ENCODE measurements around the gene GMPR. TPM values are rescaled to one million over a fixed set of nuclear protein-coding genes. Genes with fewer than 3 reads are reported as not detected.

GMPR gene
- total and polyA plus RNA-seq, 10 donors = 5.4 to 37.4 (median 13.8) TPM

DNA sequence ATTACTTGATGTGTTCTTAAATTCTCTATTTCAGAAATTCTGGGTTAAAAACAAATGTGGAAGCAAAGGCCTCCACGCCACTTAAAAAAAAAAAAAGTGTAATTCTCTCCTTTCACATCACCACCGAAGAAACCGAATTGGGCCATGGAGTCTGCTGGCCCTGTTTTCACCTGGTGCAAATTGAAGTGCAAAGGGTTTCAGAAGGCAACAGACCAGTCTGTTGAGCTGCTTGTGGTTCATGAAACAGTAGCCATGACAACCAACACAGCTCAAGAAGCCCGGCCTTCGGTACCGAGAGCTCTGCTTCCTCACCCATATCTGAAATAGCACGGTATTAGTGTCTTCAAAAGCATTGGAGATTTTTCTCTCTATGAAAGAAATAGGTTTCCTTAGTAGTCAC is 63.1 kb downstream of the GMPR start:
- Histone ChIP-seq H3K4me3 (no peak overlapping the region), H3K9me3 (no peaks in the 10 kb centered on the region), H3K4me1 (peaks cover 0 to 16% (median 0%) of the 10 kb centered on the region in 6 donors), H3K27me3 (replicated peaks in 1 of 7) (no peaks in the 10 kb centered on the region), H3K27ac (no peak overlapping the region), H3K36me3 (peaks cover 0 to 76% (median 6%) of the 10 kb centered on the region in 6 donors)
- intact Hi-C loops (cut with DNase I; ENCODE audit: low total_unique reads) = no loop called here
- no peak for TF ChIP-seq POLR2AphosphoS5 (IDR thresholded peaks at IDR 0.05)
- TF ChIP-seq, protein P1, sequence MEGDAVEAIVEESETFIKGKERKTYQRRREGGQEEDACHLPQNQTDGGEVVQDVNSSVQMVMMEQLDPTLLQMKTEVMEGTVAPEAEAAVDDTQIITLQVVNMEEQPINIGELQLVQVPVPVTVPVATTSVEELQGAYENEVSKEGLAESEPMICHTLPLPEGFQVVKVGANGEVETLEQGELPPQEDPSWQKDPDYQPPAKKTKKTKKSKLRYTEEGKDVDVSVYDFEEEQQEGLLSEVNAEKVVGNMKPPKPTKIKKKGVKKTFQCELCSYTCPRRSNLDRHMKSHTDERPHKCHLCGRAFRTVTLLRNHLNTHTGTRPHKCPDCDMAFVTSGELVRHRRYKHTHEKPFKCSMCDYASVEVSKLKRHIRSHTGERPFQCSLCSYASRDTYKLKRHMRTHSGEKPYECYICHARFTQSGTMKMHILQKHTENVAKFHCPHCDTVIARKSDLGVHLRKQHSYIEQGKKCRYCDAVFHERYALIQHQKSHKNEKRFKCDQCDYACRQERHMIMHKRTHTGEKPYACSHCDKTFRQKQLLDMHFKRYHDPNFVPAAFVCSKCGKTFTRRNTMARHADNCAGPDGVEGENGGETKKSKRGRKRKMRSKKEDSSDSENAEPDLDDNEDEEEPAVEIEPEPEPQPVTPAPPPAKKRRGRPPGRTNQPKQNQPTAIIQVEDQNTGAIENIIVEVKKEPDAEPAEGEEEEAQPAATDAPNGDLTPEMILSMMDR (IDR thresholded peaks at IDR 0.05 in 8 of 11, conservative IDR thresholded peaks at IDR 0.05 in 3 of 11) = no peak
- WGBS, 5 donors = 79 to 90% (median 88%) methylated on average over 7 of the region's 7 CpGs
- DNase-seq = no peak

DNA sequence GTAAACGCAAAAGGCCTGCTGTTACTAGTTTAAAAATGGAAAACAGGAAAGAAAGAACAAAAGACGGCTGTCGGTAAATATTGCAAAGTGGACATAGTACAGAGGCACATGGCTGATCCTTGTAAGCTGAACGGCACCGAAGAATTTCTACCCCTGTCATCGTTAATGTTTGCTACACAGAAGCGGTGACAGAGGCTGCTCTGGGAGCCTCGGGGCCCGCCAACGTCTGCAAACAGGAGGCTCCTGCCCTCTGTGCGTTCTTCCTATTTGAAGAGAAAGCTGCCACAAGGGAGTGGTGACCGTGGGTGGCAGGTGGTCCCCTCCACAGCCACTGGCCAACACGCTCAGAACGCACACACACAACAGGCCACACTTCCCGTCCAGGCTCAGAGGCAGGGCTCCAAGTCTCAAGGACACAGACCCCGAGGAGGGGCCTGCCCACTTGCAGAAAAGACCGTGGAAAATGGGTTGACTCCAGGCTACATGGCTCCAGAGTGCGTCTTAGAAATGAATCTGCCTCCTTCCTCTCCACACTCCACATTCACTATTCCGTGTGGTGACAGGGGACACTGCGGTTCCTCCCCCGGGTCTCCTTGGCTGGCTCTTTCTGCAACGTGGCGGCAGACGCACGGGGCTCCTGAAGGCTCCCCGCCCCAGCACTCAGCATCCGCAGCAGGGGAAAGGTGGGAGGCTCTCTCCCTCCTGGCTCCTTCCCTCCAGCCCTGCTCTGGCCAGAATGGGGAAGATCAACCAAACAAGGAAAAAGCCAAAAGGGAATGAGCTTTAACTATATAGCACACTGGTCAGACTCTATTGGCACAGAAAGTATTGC is 64.5 kb downstream of the GMPR start:
- no peaks in the 10 kb centered on the region for H3K27me3 ChIP-seq (replicated peaks in 1 of 7)
- DNase-seq = no peak
- no peaks in the 10 kb centered on the region for H3K9me3 ChIP-seq
- no peak overlapping the region for H3K27ac ChIP-seq
- peaks cover 0 to 76% (median 6%) of the 10 kb centered on the region in 6 donors for H3K36me3 ChIP-seq
- WGBS, 5 donors = 70 to 92% (median 78%) methylated on average over 23 to 27 of the region's 27 CpGs
- peaks cover 0 to 16% (median 0%) of the 10 kb centered on the region in 6 donors for H3K4me1 ChIP-seq
- no peak overlapping the region for H3K4me3 ChIP-seq
- peak in 1 of 3 donors; percentile 25 for TF ChIP-seq POLR2AphosphoS5 (IDR thresholded peaks at IDR 0.05)
- no peak for TF ChIP-seq POLR2A (IDR thresholded peaks at IDR 0.05)
- intact Hi-C loops (cut with DNase I; ENCODE audit: low total_unique reads) = no loop called here

DNA sequence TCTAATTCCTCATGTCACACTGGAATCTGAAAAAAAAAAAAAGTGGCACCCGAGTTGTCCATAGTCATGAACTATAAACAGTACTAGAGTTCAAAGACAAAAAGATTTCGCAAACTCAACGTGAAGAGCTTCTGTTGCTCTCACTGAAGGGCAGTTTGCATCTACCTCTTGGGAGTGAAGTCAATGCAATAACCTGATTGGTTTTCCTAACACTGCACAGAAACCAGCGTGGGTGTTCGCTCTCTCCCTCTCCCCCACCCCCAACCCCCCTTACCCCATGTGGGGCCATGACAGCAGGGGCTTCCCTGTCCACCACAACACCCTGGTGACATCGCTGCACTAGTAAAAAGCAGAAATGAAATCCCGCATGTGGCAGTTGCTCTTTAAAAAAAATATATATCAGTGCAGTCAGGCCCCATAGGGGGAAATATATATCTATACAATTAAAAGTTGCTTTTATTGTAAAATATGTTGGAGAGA is 66.9 kb downstream of the GMPR start:
- no peaks in the 10 kb centered on the region for H3K27me3 ChIP-seq (replicated peaks in 1 of 7)
- H3K36me3 ChIP-seq = peaks cover 0 to 77% (median 8%) of the 10 kb centered on the region in 6 donors
- DNase-seq = no peak
- peak overlapping the region in 1 of 8 donors; percentile 45 for H3K4me3 ChIP-seq
- H3K27ac ChIP-seq = no peak overlapping the region
- WGBS, 5 donors = 35 to 59% (median 48%) methylated on average over 7 of the region's 7 CpGs
- no peaks in the 10 kb centered on the region for H3K9me3 ChIP-seq
- intact Hi-C loops (cut with DNase I; ENCODE audit: low total_unique reads) = no loop called here
- TF ChIP-seq, protein P1 (IDR thresholded peaks at IDR 0.05 in 8 of 11, conservative IDR thresholded peaks at IDR 0.05 in 3 of 11) = no peak
- TF ChIP-seq POLR2AphosphoS5 (IDR thresholded peaks at IDR 0.05) = no peak
- no peak for TF ChIP-seq POLR2A (IDR thresholded peaks at IDR 0.05)
- peaks cover 0 to 16% (median 0%) of the 10 kb centered on the region in 6 donors for H3K4me1 ChIP-seq

DNA sequence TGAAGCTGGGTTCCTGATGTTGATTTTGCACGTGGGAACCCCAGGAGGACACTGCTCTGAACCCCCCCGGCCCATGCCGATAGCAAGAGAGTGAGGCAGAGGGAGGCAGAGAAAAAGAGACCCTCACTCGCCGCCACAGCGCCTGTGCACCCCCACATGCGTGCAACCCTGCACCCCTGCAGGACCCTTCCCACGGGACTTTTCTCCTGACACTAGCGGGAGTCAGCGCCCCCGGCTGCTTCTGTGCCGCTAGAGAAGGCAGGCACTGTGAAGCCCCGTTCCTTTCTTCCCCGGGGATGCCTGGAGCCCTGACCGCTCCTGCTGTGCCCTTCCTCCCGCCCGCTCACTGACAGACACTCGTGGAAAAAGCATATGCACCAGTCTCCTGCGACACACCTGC is 67.4 kb downstream of the GMPR start:
- no peak for DNase-seq
- 72 to 82% (median 79%) methylated on average over 19 of the region's 19 CpGs for WGBS, 5 donors
- Histone ChIP-seq H3K27me3 (replicated peaks in 1 of 7) (no peaks in the 10 kb centered on the region), H3K36me3 (peaks cover 0 to 72% (median 8%) of the 10 kb centered on the region in 6 donors), H3K9me3 (no peaks in the 10 kb centered on the region), H3K4me3 (peak overlapping the region in 2 of 8 donors; percentile 10 to 45), H3K4me1 (peaks cover 0 to 16% (median 0%) of the 10 kb centered on the region in 6 donors), H3K27ac (peak overlapping the region in 1 of 8 donors; percentile 8)
- TF ChIP-seq, protein P1 (IDR thresholded peaks at IDR 0.05 in 8 of 11, conservative IDR thresholded peaks at IDR 0.05 in 3 of 11) = no peak
- TF ChIP-seq POLR2AphosphoS5 (IDR thresholded peaks at IDR 0.05) = peak in 2 of 3 donors; percentile 10 to 20
- intact Hi-C loops (cut with DNase I; ENCODE audit: low total_unique reads) = no loop called here
